Keratinocyte (primary cell): ENCODE results near the gene GMEB2. TPM values are rescaled to one million over a fixed set of nuclear protein-coding genes. Genes with fewer than 3 reads are reported as not detected.
"Not testable (repeated sequence)": the region's sequence is repeated elsewhere in the genome, so short reads cannot be mapped to it uniquely, and the experiment has no call there.

ENCODE experiments used
- DNase-seq: peaks from one replicate; pipeline ENCODE4 v3.0.0-alpha.2; 2011; ENCODE audit warnings: low read depth, missing footprints, low spot score
- FAIRE-seq: peaks from 2 replicates; lab custom pipeline; 2011; peaks lifted over from hg19 to GRCh38; lab: Jason Lieb, UNC
- H2AFZ ChIP-seq: 2 replicates; pipeline ENCODE4 v1.6.0; 2012; ENCODE audit warnings: low read length, control low read depth, inconsistent platforms; ENCODE audit not compliant: control insufficient read depth
- H3K27ac ChIP-seq: 2 replicates; pipeline ENCODE4 v1.5.1; 2011; ENCODE audit warnings: low read length; ENCODE audit not compliant: control insufficient read depth, insufficient read depth
- H3K27me3 ChIP-seq: 3 replicates; pipeline ENCODE4 v1.6.0; 2011; ENCODE audit warnings: low read length; ENCODE audit not compliant: control insufficient read depth, insufficient read depth; ENCODE audit errors: extremely low read depth
- H3K36me3 ChIP-seq, 2 experiments: 2 replicates in 1 of 2; 3 replicates in 1 of 2; pipeline ENCODE4 v1.5.1; 2011; ENCODE audit warnings: low read length in 2 of 2, mild to moderate bottlenecking in 1 of 2; ENCODE audit not compliant: control insufficient read depth in 2 of 2, insufficient read depth in 2 of 2; ENCODE audit errors: extremely low read depth in 1 of 2
- H3K4me1 ChIP-seq: 3 replicates; pipeline ENCODE4 v1.5.1; 2011; ENCODE audit warnings: low read length; ENCODE audit not compliant: control insufficient read depth, insufficient read depth; ENCODE audit errors: extremely low read depth
- H3K4me2 ChIP-seq: 3 replicates; pipeline ENCODE4 v1.6.0; 2011; ENCODE audit warnings: low read depth, low read length; ENCODE audit not compliant: control insufficient read depth, insufficient read depth; ENCODE audit errors: extremely low read depth
- H3K4me3 ChIP-seq, 3 experiments: fragments of 200-600 bp in 1 of 3; sonication (generic) in 1 of 3; 2 replicates in 2 of 3; 3 replicates in 1 of 3; pipeline ENCODE4 v1.5.1; 2011 to 2016; ENCODE audit warnings: low read length in 3 of 3, mild to moderate bottlenecking in 3 of 3, control low read depth in 2 of 3, inconsistent platforms in 1 of 3, low read depth in 1 of 3, mixed read lengths in 1 of 3, mixed run types in 1 of 3, moderate library complexity in 1 of 3; ENCODE audit not compliant: control insufficient read depth in 2 of 3, insufficient read depth in 2 of 3; ENCODE audit errors: extremely low read depth in 1 of 3
- H3K79me2 ChIP-seq: 2 replicates; pipeline ENCODE4 v1.6.0; 2012; ENCODE audit warnings: low read length; ENCODE audit not compliant: control insufficient read depth, insufficient read depth
- H3K9ac ChIP-seq: 3 replicates; pipeline ENCODE4 v1.6.0; 2011; ENCODE audit warnings: low read length; ENCODE audit not compliant: control insufficient read depth, insufficient read depth; ENCODE audit errors: extremely low read depth
- H3K9me1 ChIP-seq: 3 replicates; pipeline ENCODE4 v1.6.0; 2011; ENCODE audit warnings: low read length; ENCODE audit not compliant: control insufficient read depth, insufficient read depth; ENCODE audit errors: extremely low read depth
- H3K9me3 ChIP-seq: 2 replicates; pipeline ENCODE4 v1.5.1; 2012; ENCODE audit warnings: low read depth, low read length; ENCODE audit not compliant: control insufficient read depth
- H4K20me1 ChIP-seq: 3 replicates; pipeline ENCODE4 v1.6.0; 2011; ENCODE audit warnings: low read length; ENCODE audit not compliant: control insufficient read depth, insufficient read depth; ENCODE audit errors: extremely low read depth
- EZH2 ChIP-seq: IDR thresholded peaks from one replicate; pipeline ENCODE4 v1.6.1; 2012; ENCODE audit warnings: inconsistent platforms, mild to moderate bottlenecking, low read length, moderate library complexity
- dilution Hi-C: fragments of 300-500 bp; cut with MboI; formaldehyde crosslinking; loops from one replicate; pipeline ENCODE4 v1.7.0; 2020; ENCODE audit warnings: low sequenced_read_pairs; ENCODE audit not compliant: extremely low pct_ligation_motif_present
- polyA plus RNA-seq, 5 experiments: library from polyadenylated mRNA; depleted of rRNA in 3 of 5; stranded (reverse) in 3 of 5; stranded (forward) in 1 of 5; unstranded in 1 of 5; fragments of >200 nt; gene quantifications; 1 replicate in 1 of 5; 2 replicates in 3 of 5; 3 replicates in 1 of 5; pipeline versions ENCODE4 v1.2.1 to v1.2.3, GENCODE V29; 2011 to 2012; ENCODE audit warnings: missing spikeins in 2 of 5, low read depth in 1 of 5, low replicate concordance in 1 of 5
- TF ChIP-seq, protein P1 (sequence below), 3 experiments: IDR thresholded peaks in 1 of 3; conservative IDR thresholded peaks in 1 of 3; optimal IDR thresholded peaks in 1 of 3; 2 replicates in 2 of 3; 3 replicates in 1 of 3; pipeline versions ENCODE3 to v1.5.1; 2011; ENCODE audit warnings: low read length in 3 of 3, mild to moderate bottlenecking in 3 of 3, moderate library complexity in 2 of 3, control low read depth in 1 of 3, inconsistent platforms in 1 of 3; ENCODE audit not compliant: insufficient read depth in 2 of 3; ENCODE audit errors: extremely low read depth in 1 of 3

The GMEB2 gene
- polyA plus RNA-seq, 1 donor (not counting 4 experiments of a cell fraction or from before 2014, with no cell fraction given), result 5.1 TPM

- H2AFZ ChIP-seq, result no peak overlapping the region
- peaks cover 18 to 21% of the 10 kb centered on the region in 2 experiments for H3K36me3 ChIP-seq
- no peak overlapping the region for H3K27ac ChIP-seq
- no peaks in the 10 kb centered on the region for H3K9me1 ChIP-seq
- FAIRE-seq (no peak), DNase-seq (no peak)
- H3K4me3 ChIP-seq, result no peak overlapping the region
- no peaks in the 10 kb centered on the region for H3K9me3 ChIP-seq
- no peaks in the 10 kb centered on the region for H4K20me1 ChIP-seq
- no peak overlapping the region for H3K9ac ChIP-seq
- H3K27me3 ChIP-seq, result no peaks in the 10 kb centered on the region
- H3K4me2 ChIP-seq, result no peak overlapping the region
- no peaks in the 10 kb centered on the region for H3K4me1 ChIP-seq
- dilution Hi-C loops, result no loop called here
- no peak for TF ChIP-seq EZH2
- TF ChIP-seq, protein P1, sequence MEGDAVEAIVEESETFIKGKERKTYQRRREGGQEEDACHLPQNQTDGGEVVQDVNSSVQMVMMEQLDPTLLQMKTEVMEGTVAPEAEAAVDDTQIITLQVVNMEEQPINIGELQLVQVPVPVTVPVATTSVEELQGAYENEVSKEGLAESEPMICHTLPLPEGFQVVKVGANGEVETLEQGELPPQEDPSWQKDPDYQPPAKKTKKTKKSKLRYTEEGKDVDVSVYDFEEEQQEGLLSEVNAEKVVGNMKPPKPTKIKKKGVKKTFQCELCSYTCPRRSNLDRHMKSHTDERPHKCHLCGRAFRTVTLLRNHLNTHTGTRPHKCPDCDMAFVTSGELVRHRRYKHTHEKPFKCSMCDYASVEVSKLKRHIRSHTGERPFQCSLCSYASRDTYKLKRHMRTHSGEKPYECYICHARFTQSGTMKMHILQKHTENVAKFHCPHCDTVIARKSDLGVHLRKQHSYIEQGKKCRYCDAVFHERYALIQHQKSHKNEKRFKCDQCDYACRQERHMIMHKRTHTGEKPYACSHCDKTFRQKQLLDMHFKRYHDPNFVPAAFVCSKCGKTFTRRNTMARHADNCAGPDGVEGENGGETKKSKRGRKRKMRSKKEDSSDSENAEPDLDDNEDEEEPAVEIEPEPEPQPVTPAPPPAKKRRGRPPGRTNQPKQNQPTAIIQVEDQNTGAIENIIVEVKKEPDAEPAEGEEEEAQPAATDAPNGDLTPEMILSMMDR (optimal IDR thresholded peaks at IDR 0.05 in 1 of 3, IDR thresholded peaks at IDR 0.05 in 1 of 3, conservative IDR thresholded peaks at IDR 0.05 in 1 of 3; ENCODE audit: extremely low read depth in 1 of 3, insufficient read depth in 2 of 3, low read length in 3 of 3), result no peak
- peaks cover 3% of the 10 kb centered on the region for H3K79me2 ChIP-seq
Measured at GRCh38 chr20:63602321-63602720, 24.6 kb downstream of the GMEB2 start.

- H2AFZ ChIP-seq, H3K27ac ChIP-seq, DNase-seq, H3K27me3 ChIP-seq, FAIRE-seq, dilution Hi-C loops, H3K4me2 ChIP-seq, H3K4me1 ChIP-seq, H3K4me3 ChIP-seq, H3K9me3 ChIP-seq, H4K20me1 ChIP-seq, H3K79me2 ChIP-seq, H3K9me1 ChIP-seq, H3K9ac ChIP-seq: not testable (repeated sequence)
- peaks cover 18 to 21% of the 10 kb centered on the region in 2 experiments for H3K36me3 ChIP-seq
Measured at GRCh38 chr20:63601679-63602078, 25.2 kb downstream of the GMEB2 start.

DNA sequence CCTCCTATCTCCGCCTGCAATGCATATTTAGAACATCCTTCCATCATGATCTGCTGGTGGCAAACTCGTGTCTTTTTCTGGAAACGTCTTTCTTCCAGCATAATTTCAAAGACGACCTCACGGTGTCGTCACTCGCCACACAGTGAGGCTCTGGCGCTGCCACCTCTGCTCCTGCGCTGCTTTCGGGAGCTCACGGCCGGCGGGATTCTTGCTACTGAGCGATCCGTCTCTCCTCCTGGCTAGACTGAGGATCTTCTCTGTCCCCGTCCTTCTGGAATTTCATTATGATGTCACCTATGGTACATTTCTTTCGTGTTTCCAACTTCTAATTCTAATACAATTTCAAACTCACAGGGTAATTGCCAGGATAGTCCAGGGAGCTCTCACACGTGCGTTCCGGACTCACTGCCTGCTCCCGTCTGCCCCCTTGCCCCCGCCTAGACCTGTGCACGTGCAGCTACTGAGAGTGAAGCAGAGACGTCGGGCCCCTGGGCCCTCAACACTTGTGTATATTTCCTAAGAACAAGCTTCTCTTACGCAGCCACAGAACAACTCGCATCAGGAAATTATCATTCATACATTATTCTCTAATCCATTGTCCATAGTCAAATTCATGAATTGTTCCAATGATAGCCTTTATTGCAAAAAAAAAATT, 27.4 kb downstream of the GMEB2 start:
- Histone ChIP-seq H2AFZ (no peak overlapping the region), H3K9me1 (no peaks in the 10 kb centered on the region), H3K4me1 (no peaks in the 10 kb centered on the region), H3K27me3 (no peaks in the 10 kb centered on the region), H3K9me3 (no peaks in the 10 kb centered on the region), H3K4me2 (no peak overlapping the region), H3K9ac (no peak overlapping the region), H3K36me3 (peaks cover 21% of the 10 kb centered on the region in 2 experiments), H3K27ac (no peak overlapping the region), H3K4me3 (no peak overlapping the region), H3K79me2 (no peaks in the 10 kb centered on the region), H4K20me1 (no peaks in the 10 kb centered on the region)
- FAIRE-seq (no peak), DNase-seq (no peak)
- dilution Hi-C loops, result no loop called here
- TF ChIP-seq EZH2, result no peak
- TF ChIP-seq, protein P1 (optimal IDR thresholded peaks at IDR 0.05 in 1 of 3, IDR thresholded peaks at IDR 0.05 in 1 of 3, conservative IDR thresholded peaks at IDR 0.05 in 1 of 3; ENCODE audit: extremely low read depth in 1 of 3, insufficient read depth in 2 of 3, low read length in 3 of 3), result no peak
